ENCODE results near the gene IMPDH2. TPM values are rescaled to one million over a fixed set of nuclear protein-coding genes. Genes with fewer than 3 reads are reported as not detected.

Gene IMPDH2
- total and polyA plus RNA-seq, 2 donors from 2014 or later, result 99.9 to 132 TPM

GRCh38 chr3:49053543-49053942, 24.3 kb upstream of the IMPDH2 start:
- TF ChIP-seq CTCF (IDR thresholded peaks at IDR 0.05; ENCODE audit: borderline replicate concordance, extremely low read depth, insufficient read depth), result no peak
- peaks cover 7 to 29% (median 25%) of the 10 kb centered on the region in 3 donors for H3K36me3 ChIP-seq (ENCODE audit: control insufficient read depth in 2 of 3, insufficient read depth in 3 of 3, low read length in 3 of 3)
- intact Hi-C loops (cut with DNase I), result no loop called here
- no peaks in the 10 kb centered on the region for H3K27me3 ChIP-seq (ENCODE audit: control insufficient read depth, insufficient read depth, low read length)
- H3K4me3 ChIP-seq (ENCODE audit: low read length in 3 of 3), result no peak overlapping the region
- no peak overlapping the region for H3K9ac ChIP-seq (ENCODE audit: low read length in 3 of 3)
- H3K27ac ChIP-seq (ENCODE audit: low read depth in 2 of 2, low read length in 2 of 2), result no peak overlapping the region
- DNase-seq (no peak), FAIRE-seq (no peak)
- no peaks in the 10 kb centered on the region for H3K4me1 ChIP-seq (ENCODE audit: control insufficient read depth in 2 of 3, insufficient read depth in 2 of 3, low read depth in 1 of 3, low read length in 3 of 3)
- H3K9me3 ChIP-seq (ENCODE audit: control insufficient read depth in 2 of 3, insufficient read depth in 1 of 3, low read length in 3 of 3), result no peaks in the 10 kb centered on the region

GRCh38 chr3:49035281-49035680, 6.1 kb upstream of the IMPDH2 start:
- no peaks in the 10 kb centered on the region for H3K9me3 ChIP-seq (ENCODE audit: control insufficient read depth in 2 of 3, insufficient read depth in 1 of 3, low read length in 3 of 3)
- peaks cover 16 to 40% (median 31%) of the 10 kb centered on the region in 3 donors for H3K36me3 ChIP-seq (ENCODE audit: control insufficient read depth in 2 of 3, insufficient read depth in 3 of 3, low read length in 3 of 3)
- H3K9ac ChIP-seq (ENCODE audit: low read length in 3 of 3), result no peak overlapping the region
- no peaks in the 10 kb centered on the region for H3K4me1 ChIP-seq (ENCODE audit: control insufficient read depth in 2 of 3, insufficient read depth in 2 of 3, low read depth in 1 of 3, low read length in 3 of 3)
- H3K27me3 ChIP-seq (ENCODE audit: control insufficient read depth, insufficient read depth, low read length), result no peaks in the 10 kb centered on the region
- FAIRE-seq (no peak), DNase-seq (no peak)
- intact Hi-C loops (cut with DNase I), result no loop called here
- no peak for TF ChIP-seq CTCF (IDR thresholded peaks at IDR 0.05; ENCODE audit: borderline replicate concordance, extremely low read depth, insufficient read depth)
- H3K4me3 ChIP-seq (ENCODE audit: low read length in 3 of 3), result no peak overlapping the region
- H3K27ac ChIP-seq (ENCODE audit: low read depth in 2 of 2, low read length in 2 of 2), result no peak overlapping the region

- intact Hi-C loops (cut with DNase I), result no loop called here
- no peak for TF ChIP-seq CTCF (IDR thresholded peaks at IDR 0.05; ENCODE audit: borderline replicate concordance, extremely low read depth, insufficient read depth)
- H3K9me3 ChIP-seq (ENCODE audit: control insufficient read depth in 2 of 3, insufficient read depth in 1 of 3, low read length in 3 of 3), result no peaks in the 10 kb centered on the region
- peaks cover 16 to 45% (median 31%) of the 10 kb centered on the region in 3 donors for H3K36me3 ChIP-seq (ENCODE audit: control insufficient read depth in 2 of 3, insufficient read depth in 3 of 3, low read length in 3 of 3)
- H3K4me1 ChIP-seq (ENCODE audit: control insufficient read depth in 2 of 3, insufficient read depth in 2 of 3, low read depth in 1 of 3, low read length in 3 of 3), result no peaks in the 10 kb centered on the region
- no peak overlapping the region for H3K27ac ChIP-seq (ENCODE audit: low read depth in 2 of 2, low read length in 2 of 2)
- FAIRE-seq (no peak), DNase-seq (no peak)
- H3K4me3 ChIP-seq (ENCODE audit: low read length in 3 of 3), result no peak overlapping the region
- no peak overlapping the region for H3K9ac ChIP-seq (ENCODE audit: low read length in 3 of 3)
- no peaks in the 10 kb centered on the region for H3K27me3 ChIP-seq (ENCODE audit: control insufficient read depth, insufficient read depth, low read length)
Observed at GRCh38 chr3:49034650-49035049, 5.5 kb upstream of the IMPDH2 start.
